Mammary epithelial cell (primary cell): ENCODE measurements around the gene SH3BP2.

Experiments used
- CTCF ChIP-seq, 2 donors: IDR thresholded peaks in 1 of 2; conservative IDR thresholded peaks in 1 of 2; 2 replicates each; pipeline ENCODE4 v1.5.1; 2011 to 2012; ENCODE audit warnings: inconsistent platforms in 2 of 2, low read length in 2 of 2, mild to moderate bottlenecking in 2 of 2, control low read depth in 1 of 2, low read depth in 1 of 2; ENCODE audit not compliant: insufficient read depth in 1 of 2; ENCODE audit errors: extremely low read depth in 1 of 2
- EZH2 ChIP-seq: IDR thresholded peaks from 2 replicates; pipeline ENCODE4 v1.6.1; 2012; ENCODE audit warnings: low read length, inconsistent platforms, borderline replicate concordance

- TF ChIP-seq CTCF (conservative IDR thresholded peaks at IDR 0.05 in 1 of 2, IDR thresholded peaks at IDR 0.05 in 1 of 2; ENCODE audit: extremely low read depth in 1 of 2, insufficient read depth in 1 of 2, low read depth in 1 of 2, low read length in 2 of 2), result no peak
- no peak for TF ChIP-seq EZH2
These were observed 27.5 kb downstream of the SH3BP2 start for GRCh38 chr4:2820216-2820982.
